Measurements from ENCODE around the gene RASSF9. TPM values are rescaled to one million over a fixed set of nuclear protein-coding genes. Genes with fewer than 3 reads are reported as not detected.
A peak's percentile ranks its signal among the peaks of the same experiment; 100 is the strongest.

RASSF9 gene
- total and polyA plus RNA-seq, 2 experiments from 2014 or later: 0.31 to 0.35 TPM

- Mint-ChIP-seq H3K4me1 (peaks cover 3% of the 10 kb centered on the region; the same call in 2 of the 3 replicates), H3K27ac (no peak overlapping the region), H3K27me3 (ENCODE audit: insufficient read depth, low read depth, poor library complexity) (peaks cover 1% of the 10 kb centered on the region), H3K4me3 (no peak overlapping the region), H3K36me3 (ENCODE audit: low read depth) (no peaks in the 10 kb centered on the region), H3K9me3 (no peaks in the 10 kb centered on the region)
- Histone ChIP-seq H3K27me3 (ENCODE audit: insufficient read depth) (no peaks in the 10 kb centered on the region), H3K4me3 (no peak overlapping the region), H3K9me2 (ENCODE audit: insufficient read depth) (no peaks in the 10 kb centered on the region), H3K4me1 (ENCODE audit: insufficient read depth) (no peaks in the 10 kb centered on the region), H3K36me3 (ENCODE audit: insufficient read depth) (no peaks in the 10 kb centered on the region), H3K79me2 (replicated peaks; ENCODE audit: insufficient read depth) (no peaks in the 10 kb centered on the region), H3K4me2 (no peak overlapping the region), H2AFZ (peak overlapping the region; percentile 43; the same call in 1 of the 2 replicates), H3F3A (replicated peaks; ENCODE audit: low read depth) (no peaks in the 10 kb centered on the region), H4K20me1 (replicated peaks; ENCODE audit: insufficient read depth) (no peaks in the 10 kb centered on the region), H3K27ac (ENCODE audit: low read depth) (no peak overlapping the region)
- TF ChIP-seq POLR2AphosphoS5 (IDR thresholded peaks at IDR 0.05; ENCODE audit: low read depth): no peak
- TF ChIP-seq NANOG (IDR thresholded peaks at IDR 0.05; ENCODE audit: borderline replicate concordance): no peak
- TF ChIP-seq ZNF331 (CRISPR knock-in tag; IDR thresholded peaks at IDR 0.05; ENCODE audit: low read depth): no peak
- TF ChIP-seq, protein P1, sequence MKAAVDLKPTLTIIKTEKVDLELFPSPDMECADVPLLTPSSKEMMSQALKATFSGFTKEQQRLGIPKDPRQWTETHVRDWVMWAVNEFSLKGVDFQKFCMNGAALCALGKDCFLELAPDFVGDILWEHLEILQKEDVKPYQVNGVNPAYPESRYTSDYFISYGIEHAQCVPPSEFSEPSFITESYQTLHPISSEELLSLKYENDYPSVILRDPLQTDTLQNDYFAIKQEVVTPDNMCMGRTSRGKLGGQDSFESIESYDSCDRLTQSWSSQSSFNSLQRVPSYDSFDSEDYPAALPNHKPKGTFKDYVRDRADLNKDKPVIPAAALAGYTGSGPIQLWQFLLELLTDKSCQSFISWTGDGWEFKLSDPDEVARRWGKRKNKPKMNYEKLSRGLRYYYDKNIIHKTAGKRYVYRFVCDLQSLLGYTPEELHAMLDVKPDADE (IDR thresholded peaks at IDR 0.05): no peak
- TF ChIP-seq CTCF (conservative IDR thresholded peaks at IDR 0.05; ENCODE audit: low read depth in 2 of 2): no peak
- no peak for ATAC-seq
- DNase-seq (ENCODE audit: low spot score): no peak
These were observed 31.5 kb downstream of the RASSF9 start for GRCh38 chr12:85804663-85805062.

- no peak for DNase-seq (ENCODE audit: low spot score)
- Histone ChIP-seq H3K27me3 (ENCODE audit: insufficient read depth) (no peaks in the 10 kb centered on the region), H3K9me2 (ENCODE audit: insufficient read depth) (no peaks in the 10 kb centered on the region), H3K36me3 (ENCODE audit: insufficient read depth) (no peaks in the 10 kb centered on the region), H3K79me2 (replicated peaks; ENCODE audit: insufficient read depth) (no peaks in the 10 kb centered on the region), H3F3A (replicated peaks; ENCODE audit: low read depth) (no peaks in the 10 kb centered on the region), H3K4me1 (ENCODE audit: insufficient read depth) (no peaks in the 10 kb centered on the region), H3K4me2 (no peak overlapping the region), H4K20me1 (replicated peaks; ENCODE audit: insufficient read depth) (no peaks in the 10 kb centered on the region), H3K27ac (ENCODE audit: low read depth) (no peak overlapping the region), H3K4me3 (no peak overlapping the region), H2AFZ (no peak overlapping the region)
- TF ChIP-seq STAT1 (IDR thresholded peaks at IDR 0.05; ENCODE audit: unreplicated experiment): no peak
- TF ChIP-seq EZH2phosphoT487 (IDR thresholded peaks at IDR 0.05; ENCODE audit: unreplicated experiment): no peak
- TF ChIP-seq, protein P1 (IDR thresholded peaks at IDR 0.05): no peak
- TF ChIP-seq CREB1 (CRISPR knock-in tag; IDR thresholded peaks at IDR 0.05; ENCODE audit: low read depth): no peak
- TF ChIP-seq NANOG (IDR thresholded peaks at IDR 0.05; ENCODE audit: borderline replicate concordance): no peak
- TF ChIP-seq CTCF (conservative IDR thresholded peaks at IDR 0.05; ENCODE audit: low read depth in 2 of 2): no peak
- TF ChIP-seq ZNF331 (CRISPR knock-in tag; IDR thresholded peaks at IDR 0.05; ENCODE audit: low read depth): no peak
- no peak for TF ChIP-seq REST (IDR thresholded peaks at IDR 0.05; ENCODE audit: unreplicated experiment)
- no peak for TF ChIP-seq POLR2AphosphoS5 (IDR thresholded peaks at IDR 0.05; ENCODE audit: low read depth)
- no peak for TF ChIP-seq ZNF114 (CRISPR knock-in tag; IDR thresholded peaks at IDR 0.05)
- Mint-ChIP-seq H3K27ac (no peak overlapping the region), H3K36me3 (ENCODE audit: low read depth) (no peaks in the 10 kb centered on the region), H3K9me3 (no peaks in the 10 kb centered on the region), H3K27me3 (ENCODE audit: insufficient read depth, low read depth, poor library complexity) (peaks cover 1% of the 10 kb centered on the region), H3K4me1 (peaks cover 3% of the 10 kb centered on the region; the same call in 2 of the 3 replicates), H3K4me3 (no peak overlapping the region)
- no peak for ATAC-seq
These were observed 32.3 kb downstream of the RASSF9 start for GRCh38 chr12:85803923-85804322.

Measured in GM23338 (cell line).